Left lung (tissue), 10 donors: ENCODE results near the gene LAMC1. TPM values are rescaled to one million over a fixed set of nuclear protein-coding genes. Genes with fewer than 3 reads are reported as not detected.

Source experiments
- ATAC-seq: fragments of 200-7000 bp; cut with Tn5 transposase; one replicate; pipeline ENCODE4 v1.9.1; 2020; ENCODE audit warnings: moderate library complexity
- DNase-seq, 4 donors: peaks; one replicate each; pipeline ENCODE4 v3.0.0-alpha.2; 2013 to 2020
- H3K27ac ChIP-seq, 2 donors: fragments of 200-600 bp; sonication (generic) in 1 of 2; one replicate each; pipeline versions ENCODE4 v1.5.0 to v1.8.0; 2020 to 2021
- H3K27me3 ChIP-seq, 2 donors: fragments of 200-600 bp; sonication (generic) in 1 of 2; one replicate each; pipeline versions ENCODE4 v1.5.0 to v1.8.0; 2020 to 2021
- H3K36me3 ChIP-seq, 2 donors: fragments of 200-600 bp; sonication (generic) in 1 of 2; one replicate each; pipeline versions ENCODE4 v1.5.0 to v1.8.0; 2020 to 2021
- H3K4me1 ChIP-seq, 2 donors: fragments of 200-600 bp; one replicate each; pipeline ENCODE4 v1.8.0; 2021
- H3K4me3 ChIP-seq, 2 donors: fragments of 200-600 bp; sonication (generic) in 1 of 2; one replicate each; pipeline versions ENCODE4 v1.5.0 to v1.8.0; 2020 to 2021; ENCODE audit warnings: mild to moderate bottlenecking in 1 of 2
- H3K9me3 ChIP-seq, 2 donors: fragments of 200-600 bp; sonication (generic) in 1 of 2; one replicate each; pipeline versions ENCODE4 v1.5.0 to v1.8.0; 2020 to 2021
- intact Hi-C, 2 donors: fragments of 100-400 bp; cut with DNase I; formaldehyde crosslinking; loops; one replicate each; pipeline versions ENCODE4 v1.11.2 to v1.14.2; 2022
- polyA plus RNA-seq, 6 donors: library from polyadenylated mRNA; unstranded; fragments of 120-200 nt; gene quantifications; one replicate each; pipeline ENCODE4 v1.2.1, GENCODE V29; 2013; ENCODE audit not compliant: insufficient read length in 6 of 6
- total RNA-seq, 2 donors: library from RNA; stranded (reverse); fragmentation: NEBNext Ultra II Directional; extraction: Animal tissue kit (Norgen Biotek cat#: 25700); gene quantifications; one replicate each; pipeline ENCODE4 v1.2.1, GENCODE V29; 2021
- TF ChIP-seq, protein P1 (sequence below), 2 donors: fragments of 200-600 bp; sonication (generic) in 1 of 2; IDR thresholded peaks; one replicate each; pipeline versions ENCODE4 v1.5.0 to v1.8.0; 2021; ENCODE audit warnings: antibody characterized with exemption in 2 of 2
- donor health status: DM: no; HTN: yes; CAD: no.
- donor health status: DM: no; HTN: no; CAD: no.

The LAMC1 gene
- total and polyA plus RNA-seq, 8 donors: 144 to 357 (median 321) TPM

DNA sequence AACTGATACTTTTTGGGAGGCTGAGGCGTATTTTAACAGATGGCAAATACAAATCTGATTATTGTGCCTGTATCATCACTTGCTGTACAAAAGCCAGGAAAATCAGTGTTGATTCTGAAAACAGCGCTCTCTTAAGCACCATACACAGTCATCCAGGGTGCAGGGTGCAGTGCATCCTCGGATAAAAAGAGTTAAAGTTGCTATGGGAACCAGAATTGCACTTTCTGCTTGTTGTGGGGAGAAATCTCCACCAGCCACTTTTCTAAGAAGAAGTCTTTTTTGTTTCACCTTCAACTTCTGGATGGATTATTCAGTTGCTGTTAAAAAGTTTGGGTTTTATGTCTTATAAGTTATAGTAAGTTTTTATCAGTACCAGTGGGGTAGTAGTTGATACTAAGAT, 3.8 kb downstream of the LAMC1 start:
- TF ChIP-seq, protein P1, sequence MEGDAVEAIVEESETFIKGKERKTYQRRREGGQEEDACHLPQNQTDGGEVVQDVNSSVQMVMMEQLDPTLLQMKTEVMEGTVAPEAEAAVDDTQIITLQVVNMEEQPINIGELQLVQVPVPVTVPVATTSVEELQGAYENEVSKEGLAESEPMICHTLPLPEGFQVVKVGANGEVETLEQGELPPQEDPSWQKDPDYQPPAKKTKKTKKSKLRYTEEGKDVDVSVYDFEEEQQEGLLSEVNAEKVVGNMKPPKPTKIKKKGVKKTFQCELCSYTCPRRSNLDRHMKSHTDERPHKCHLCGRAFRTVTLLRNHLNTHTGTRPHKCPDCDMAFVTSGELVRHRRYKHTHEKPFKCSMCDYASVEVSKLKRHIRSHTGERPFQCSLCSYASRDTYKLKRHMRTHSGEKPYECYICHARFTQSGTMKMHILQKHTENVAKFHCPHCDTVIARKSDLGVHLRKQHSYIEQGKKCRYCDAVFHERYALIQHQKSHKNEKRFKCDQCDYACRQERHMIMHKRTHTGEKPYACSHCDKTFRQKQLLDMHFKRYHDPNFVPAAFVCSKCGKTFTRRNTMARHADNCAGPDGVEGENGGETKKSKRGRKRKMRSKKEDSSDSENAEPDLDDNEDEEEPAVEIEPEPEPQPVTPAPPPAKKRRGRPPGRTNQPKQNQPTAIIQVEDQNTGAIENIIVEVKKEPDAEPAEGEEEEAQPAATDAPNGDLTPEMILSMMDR (IDR thresholded peaks at IDR 0.05): no peak
- no peaks in the 10 kb centered on the region for H3K36me3 ChIP-seq
- peak overlapping the region in 1 of 2 donors; percentile 68 for H3K4me3 ChIP-seq
- peak overlapping the region in 1 of 2 donors; percentile 24 for H3K27ac ChIP-seq
- H3K9me3 ChIP-seq: no peaks in the 10 kb centered on the region
- peaks cover 0 to 31% of the 10 kb centered on the region in 2 donors for H3K27me3 ChIP-seq
- DNase-seq (no peak), ATAC-seq (no peak)
- intact Hi-C loops: loop anchor here in 1 of 2 donors (10.0 kb wide), 2 partner anchors 62 to 78 kb away; no protein-coding TSS in a partner anchor
- H3K4me1 ChIP-seq: peaks cover 0 to 25% of the 10 kb centered on the region in 2 donors

DNA sequence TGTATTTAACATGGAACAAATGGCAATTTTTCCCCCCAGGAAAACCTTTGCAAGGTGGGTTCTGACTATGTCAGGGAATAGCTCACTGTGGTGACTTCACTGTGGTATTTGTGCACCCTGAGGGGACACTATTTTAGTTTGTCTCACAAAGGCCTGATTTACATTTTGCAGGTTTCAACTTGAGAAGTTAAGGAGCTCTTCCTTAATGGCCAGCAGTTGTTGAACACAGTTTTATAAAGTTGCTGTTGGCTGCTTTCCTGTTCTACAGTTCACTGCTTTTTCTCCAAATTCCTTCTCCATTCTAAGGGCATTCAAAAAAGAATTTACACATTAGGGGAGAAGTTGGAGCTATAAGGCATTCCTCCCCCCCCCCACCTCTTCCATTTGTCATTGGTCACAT, 4.6 kb downstream of the LAMC1 start:
- H3K27ac ChIP-seq: no peak overlapping the region
- ATAC-seq (no peak), DNase-seq (no peak)
- H3K4me1 ChIP-seq: peaks cover 0 to 28% of the 10 kb centered on the region in 2 donors
- TF ChIP-seq, protein P1 (IDR thresholded peaks at IDR 0.05): no peak
- no peak overlapping the region for H3K4me3 ChIP-seq
- H3K9me3 ChIP-seq: no peaks in the 10 kb centered on the region
- H3K27me3 ChIP-seq: peaks cover 0 to 23% of the 10 kb centered on the region in 2 donors
- intact Hi-C loops: loop anchor here in 1 of 2 donors (10.0 kb wide), 2 partner anchors 63 to 77 kb away; no protein-coding TSS in a partner anchor
- no peaks in the 10 kb centered on the region for H3K36me3 ChIP-seq

DNA sequence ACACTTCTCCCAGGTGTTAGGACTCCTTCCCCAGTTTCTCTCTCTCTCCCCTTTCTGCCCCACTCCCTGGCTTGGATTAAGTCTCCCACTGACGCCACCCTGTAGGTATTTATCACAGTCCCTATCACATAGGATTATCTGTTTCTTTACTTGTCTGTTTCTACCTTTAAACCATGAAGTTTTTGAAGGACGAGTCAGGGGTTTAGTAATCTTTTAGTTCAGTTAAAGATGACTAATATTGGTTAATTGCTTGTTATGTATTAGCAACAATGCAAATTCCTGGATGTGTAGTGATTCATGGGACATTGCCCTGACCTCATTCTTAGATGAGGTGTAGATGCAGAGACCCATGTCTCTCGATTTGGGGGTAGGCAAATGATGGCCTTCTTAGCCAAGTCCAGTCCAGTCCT, 6.4 kb downstream of the LAMC1 start:
- Histone ChIP-seq H3K27ac (no peak overlapping the region), H3K4me3 (no peak overlapping the region), H3K27me3 (peaks cover 0 to 5% of the 10 kb centered on the region in 2 donors), H3K4me1 (peaks cover 0 to 25% of the 10 kb centered on the region in 2 donors), H3K36me3 (no peaks in the 10 kb centered on the region), H3K9me3 (no peaks in the 10 kb centered on the region)
- TF ChIP-seq, protein P1 (IDR thresholded peaks at IDR 0.05): no peak
- ATAC-seq: no peak
- no peak for DNase-seq
- intact Hi-C loops: loop anchor here in 1 of 2 donors (10.0 kb wide), 2 partner anchors 65 to 75 kb away; no protein-coding TSS in a partner anchor

DNA sequence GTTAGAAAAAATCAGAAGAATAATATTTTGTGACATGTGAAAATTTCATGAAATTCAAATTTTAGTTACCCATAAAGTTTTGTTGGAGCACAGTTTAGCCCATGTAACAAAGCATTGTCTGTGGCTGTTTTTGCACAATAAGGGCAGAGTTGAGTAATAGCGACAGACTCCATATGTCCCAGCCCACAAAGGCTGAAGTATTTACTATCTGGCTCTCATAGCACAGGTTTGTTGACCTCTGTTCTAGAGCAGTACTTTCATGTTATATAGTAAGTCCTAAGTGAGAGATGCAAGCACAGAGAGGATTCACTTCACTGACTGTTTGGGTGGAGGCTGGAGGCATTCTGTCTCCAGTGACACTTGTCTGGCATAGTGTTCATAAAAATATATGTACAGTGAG, 6.8 kb downstream of the LAMC1 start:
- intact Hi-C loops: no loop called here
- TF ChIP-seq, protein P1 (IDR thresholded peaks at IDR 0.05): no peak

DNA sequence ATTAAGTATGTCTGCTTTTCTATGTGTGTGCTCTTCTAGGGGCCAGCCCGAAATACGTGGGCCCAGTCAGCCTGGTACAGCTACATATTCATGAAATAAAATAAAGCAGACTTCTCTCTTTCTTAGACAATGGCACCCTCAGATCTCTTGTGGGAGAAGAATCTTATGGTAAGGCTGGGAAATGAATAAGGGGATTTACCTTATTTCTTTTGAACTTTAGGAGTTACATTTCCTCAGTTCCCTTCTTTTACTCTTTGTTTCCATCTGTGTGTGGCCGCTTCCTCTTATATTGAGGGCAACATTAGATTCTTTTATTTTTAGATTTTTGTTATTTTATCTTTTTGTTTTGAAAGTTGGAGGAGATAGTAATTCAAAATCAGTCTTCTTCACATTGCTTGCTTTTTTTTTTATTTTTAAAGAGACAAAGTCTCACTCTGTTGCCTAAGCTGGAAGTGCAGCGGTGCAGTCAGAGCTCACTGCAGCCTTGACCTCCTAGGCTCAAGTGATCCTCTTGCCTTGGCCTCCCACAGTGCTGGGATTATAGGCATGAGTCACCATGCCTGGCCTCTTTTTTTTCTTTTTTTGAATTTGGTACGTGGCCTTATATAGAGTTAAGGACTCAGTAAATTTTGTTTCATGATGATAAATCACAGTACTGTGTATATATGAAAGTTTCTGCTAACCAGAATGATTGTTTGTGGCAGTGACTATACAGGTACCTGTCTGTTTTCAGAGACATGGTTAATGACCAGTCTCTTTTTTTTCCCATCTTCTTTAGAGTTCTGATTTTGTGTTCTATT, 9.1 kb downstream of the LAMC1 start:
- Histone ChIP-seq H3K27me3 (no peaks in the 10 kb centered on the region), H3K36me3 (no peaks in the 10 kb centered on the region), H3K4me3 (no peak overlapping the region), H3K4me1 (peaks cover 0 to 28% of the 10 kb centered on the region in 2 donors), H3K27ac (no peak overlapping the region), H3K9me3 (no peaks in the 10 kb centered on the region)
- intact Hi-C loops: no loop called here
- ATAC-seq (no peak), DNase-seq (no peak)
- TF ChIP-seq, protein P1 (IDR thresholded peaks at IDR 0.05): no peak

More for the DNA sequence above, 6.8 kb downstream of the LAMC1 start:
- Histone ChIP-seq H3K27me3 (peaks cover 0 to under 1% of the 10 kb centered on the region in 2 donors), H3K4me1 (peaks cover 0 to 21% of the 10 kb centered on the region in 2 donors), H3K36me3 (no peaks in the 10 kb centered on the region), H3K9me3 (no peaks in the 10 kb centered on the region), H3K4me3 (no peak overlapping the region), H3K27ac (no peak overlapping the region)
- ATAC-seq (peak; percentile 77), DNase-seq (peak in 1 of 4 donors; percentile 48)
